Astrocyte of the cerebellum (primary cell): ENCODE data around the gene PCDHA8.

ENCODE experiments used
- DNase-seq: peaks from one replicate; pipeline ENCODE4 v3.0.0-alpha.2; 2011; ENCODE audit warnings: low read depth
- H3K4me3 ChIP-seq: 2 replicates; pipeline ENCODE4 v1.5.1; 2011; ENCODE audit warnings: mild to moderate bottlenecking, low read depth, low read length, moderate library complexity
- CTCF ChIP-seq: IDR thresholded peaks from 2 replicates; pipeline ENCODE4 v1.5.1; 2012; ENCODE audit warnings: low read length, low read depth, moderate library complexity, mild to moderate bottlenecking; ENCODE audit errors: missing control alignments
- in situ Hi-C: cut with HindIII; loops from 2 replicates; pipeline ENCODE4 v1.10.0; 2017; ENCODE audit warnings: low sequenced_read_pairs

PCDHA8 gene

DNA sequence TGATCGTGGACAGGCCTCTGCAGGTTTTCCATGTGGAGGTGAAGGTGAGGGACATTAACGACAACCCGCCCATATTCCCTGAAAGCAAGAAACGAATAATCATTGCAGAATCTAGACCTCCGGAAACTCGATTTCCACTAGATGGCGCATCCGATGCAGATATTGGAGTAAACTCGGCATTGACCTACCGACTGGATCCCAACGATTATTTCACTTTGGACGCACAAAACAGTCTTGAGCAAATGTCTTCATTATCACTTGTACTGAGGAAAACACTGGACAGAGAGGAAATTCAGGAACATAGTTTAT lies 41.6 kb downstream of the PCDHA8 start:
- DNase-seq = no peak
- no peak for TF ChIP-seq CTCF
- in situ Hi-C loops = no loop called here
- no peak overlapping the region for H3K4me3 ChIP-seq

GRCh38 chr5:140883373-140883772 lies 42.4 kb downstream of the PCDHA8 start:
- no peak for DNase-seq
- in situ Hi-C loops = no loop called here
- no peak for TF ChIP-seq CTCF
- no peak overlapping the region for H3K4me3 ChIP-seq

DNA sequence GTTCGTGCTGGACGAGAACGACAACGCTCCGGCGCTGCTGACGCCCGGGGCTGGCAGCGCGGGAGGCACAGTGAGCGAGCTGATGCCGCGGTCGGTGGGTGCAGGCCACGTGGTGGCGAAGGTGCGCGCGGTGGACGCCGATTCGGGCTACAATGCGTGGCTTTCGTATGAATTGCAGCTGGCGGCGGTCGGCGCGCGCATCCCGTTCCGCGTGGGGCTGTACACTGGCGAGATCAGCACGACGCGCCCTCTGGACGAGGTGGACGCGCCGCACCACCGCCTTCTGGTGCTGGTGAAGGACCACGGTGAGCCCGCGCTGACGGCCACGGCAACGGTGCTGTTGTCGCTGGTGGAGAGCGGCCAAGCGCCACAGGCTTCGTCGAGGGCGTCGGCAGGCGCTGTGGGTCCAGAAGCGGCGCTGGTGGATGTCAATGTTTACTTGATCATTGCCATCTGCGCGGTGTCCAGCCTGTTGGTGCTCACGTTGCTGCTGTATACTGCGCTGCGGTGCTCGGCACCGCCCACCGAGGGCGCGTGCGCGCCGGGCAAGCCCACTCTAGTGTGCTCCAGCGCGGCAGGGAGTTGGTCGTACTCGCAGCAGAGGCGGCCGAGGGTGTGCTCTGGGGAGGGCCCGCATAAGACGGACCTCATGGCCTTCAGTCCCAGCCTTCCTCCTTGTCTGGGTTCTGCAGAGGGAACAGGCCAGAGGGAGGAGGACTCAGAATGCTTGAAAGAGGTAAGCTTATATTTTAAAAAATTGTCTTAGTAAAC lies 43.1 kb downstream of the PCDHA8 start:
- TF ChIP-seq CTCF = no peak
- no peak for DNase-seq
- H3K4me3 ChIP-seq = no peak overlapping the region
- in situ Hi-C loops = no loop called here
